MM.1S (cell line): ENCODE data around the gene CST9L.

ENCODE experiments used
- DNase-seq: peaks from one replicate; pipeline ENCODE4 v3.0.0-alpha.2; 2015
- H2AFZ ChIP-seq: fragments of 300-600 bp; sonication (generic); 2 replicates; pipeline ENCODE4 v1.6.0; 2016; ENCODE audit warnings: antibody characterized with exemption, low read length
- H3F3A ChIP-seq: fragments of 300-600 bp; sonication (generic); 2 replicates; pipeline ENCODE4 v1.6.1; 2016; ENCODE audit warnings: mild to moderate bottlenecking, antibody characterized with exemption, low read length, moderate library complexity, mixed read lengths; ENCODE audit not compliant: insufficient read depth
- H3K27ac ChIP-seq: fragments of 300-600 bp; sonication (generic); 2 replicates; pipeline ENCODE4 v1.5.1; 2016; ENCODE audit warnings: mild to moderate bottlenecking, low read length
- H3K27me3 ChIP-seq: fragments of 300-600 bp; sonication (generic); replicated peaks from 2 replicates; pipeline ENCODE4 v1.6.0; 2016; ENCODE audit warnings: low read length; ENCODE audit not compliant: insufficient read depth
- H3K36me3 ChIP-seq: fragments of 300-600 bp; sonication (generic); replicated peaks from 2 replicates; pipeline ENCODE4 v1.6.1; 2016; ENCODE audit warnings: mild to moderate bottlenecking, low read length, mixed read lengths; ENCODE audit not compliant: insufficient read depth
- H3K4me1 ChIP-seq: fragments of 300-600 bp; sonication (generic); 2 replicates; pipeline ENCODE4 v1.6.1; 2016; ENCODE audit warnings: low read length, mixed read lengths
- H3K4me2 ChIP-seq: fragments of 300-600 bp; sonication (generic); 2 replicates; pipeline ENCODE4 v1.6.0; 2016; ENCODE audit warnings: low read depth, low read length
- H3K4me3 ChIP-seq: fragments of 300-600 bp; sonication (generic); 2 replicates; pipeline ENCODE4 v1.5.1; 2016; ENCODE audit warnings: low read length, mixed read lengths
- H3K79me2 ChIP-seq: fragments of 300-600 bp; sonication (generic); 2 replicates; pipeline ENCODE4 v1.6.1; 2016; ENCODE audit warnings: mixed run types, low read length, mixed read lengths
- H3K9ac ChIP-seq: fragments of 300-600 bp; sonication (generic); 2 replicates; pipeline ENCODE4 v1.6.1; 2016; ENCODE audit warnings: low read length, mixed read lengths
- H3K9me2 ChIP-seq: fragments of 300-600 bp; sonication (generic); replicated peaks from 2 replicates; pipeline ENCODE4 v1.6.1; 2016; ENCODE audit warnings: mild to moderate bottlenecking, low read length, mixed read lengths; ENCODE audit not compliant: insufficient read depth
- H3K9me3 ChIP-seq: fragments of 300-600 bp; sonication (generic); replicated peaks from 2 replicates; pipeline ENCODE4 v1.6.1; 2016; ENCODE audit warnings: mild to moderate bottlenecking, low read length, mixed read lengths; ENCODE audit not compliant: insufficient read depth
- H4K20me1 ChIP-seq: fragments of 300-600 bp; sonication (generic); 2 replicates; pipeline ENCODE4 v1.6.1; 2016; ENCODE audit warnings: mild to moderate bottlenecking, low read length, moderate library complexity, mixed read lengths; ENCODE audit not compliant: insufficient read depth
- CTCF ChIP-seq: fragments of 300-600 bp; sonication (generic); IDR thresholded peaks from 2 replicates; pipeline ENCODE4 v1.5.1; 2016; ENCODE audit warnings: antibody characterized with exemption, low read length, mixed read lengths
- EZH2 ChIP-seq: fragments of 300-600 bp; sonication (generic); optimal IDR thresholded peaks from 2 replicates; pipeline ENCODE3; 2017; ENCODE audit warnings: low read depth, mild to moderate bottlenecking, antibody characterized with exemption, low read length, mixed read lengths
- EZH2phosphoT487 ChIP-seq: fragments of 300-600 bp; sonication (generic); IDR thresholded peaks from 2 replicates; pipeline ENCODE4 v1.6.1; 2018; ENCODE audit warnings: antibody characterized with exemption, low read length

CST9L gene

GRCh38 chr20:23530937-23531567 lies 37.2 kb downstream of the CST9L start:
- no peaks in the 10 kb centered on the region for H3K9me2 ChIP-seq
- H3F3A ChIP-seq = peaks cover 8% of the 10 kb centered on the region; the same call in 1 of the 2 replicates
- H2AFZ ChIP-seq = 0 out of 2 replicates have a peak overlapping the region, but pooled peaks have one; percentile 4
- no peak overlapping the region for H3K9ac ChIP-seq
- H3K4me3 ChIP-seq = no peak overlapping the region
- no peaks in the 10 kb centered on the region for H4K20me1 ChIP-seq
- H3K79me2 ChIP-seq = no peaks in the 10 kb centered on the region
- peaks cover 18% of the 10 kb centered on the region for H3K4me1 ChIP-seq
- no peaks in the 10 kb centered on the region for H3K9me3 ChIP-seq
- TF ChIP-seq EZH2 = no peak
- no peak for TF ChIP-seq EZH2phosphoT487
- TF ChIP-seq CTCF = no peak
- H3K4me2 ChIP-seq = peak overlapping the region; percentile 31; the same call in 1 of the 2 replicates
- peak overlapping the region; percentile 38; the same call in 1 of the 2 replicates for H3K27ac ChIP-seq
- H3K27me3 ChIP-seq = no peaks in the 10 kb centered on the region
- H3K36me3 ChIP-seq = no peaks in the 10 kb centered on the region
- DNase-seq = peak; percentile 39

GRCh38 chr20:23528867-23529431 lies 39.3 kb downstream of the CST9L start:
- Histone ChIP-seq H3K4me3 (no peak overlapping the region), H3K4me1 (peaks cover 18% of the 10 kb centered on the region), H3K36me3 (no peaks in the 10 kb centered on the region), H3K4me2 (no peak overlapping the region), H3K27ac (no peak overlapping the region), H3F3A (peaks cover 8% of the 10 kb centered on the region; the same call in 1 of the 2 replicates), H3K9me3 (no peaks in the 10 kb centered on the region), H3K27me3 (no peaks in the 10 kb centered on the region), H4K20me1 (no peaks in the 10 kb centered on the region), H3K9ac (no peak overlapping the region), H3K9me2 (no peaks in the 10 kb centered on the region), H2AFZ (no peak overlapping the region), H3K79me2 (no peaks in the 10 kb centered on the region)
- TF ChIP-seq EZH2phosphoT487 (no peak), EZH2 (no peak), CTCF (no peak)
- no peak for DNase-seq

GRCh38 chr20:23526850-23527249 lies 41.4 kb downstream of the CST9L start:
- Histone ChIP-seq H3K79me2 (no peaks in the 10 kb centered on the region), H3K4me3 (no peak overlapping the region), H3K36me3 (no peaks in the 10 kb centered on the region), H3K4me2 (no peak overlapping the region), H3F3A (peaks cover 8% of the 10 kb centered on the region; the same call in 1 of the 2 replicates), H3K4me1 (peaks cover 17% of the 10 kb centered on the region), H2AFZ (no peak overlapping the region), H3K9me3 (no peaks in the 10 kb centered on the region), H3K27me3 (no peaks in the 10 kb centered on the region), H3K9ac (no peak overlapping the region), H3K27ac (no peak overlapping the region), H4K20me1 (no peaks in the 10 kb centered on the region), H3K9me2 (no peaks in the 10 kb centered on the region)
- peak; percentile 28 for DNase-seq
- peak; percentile 17; the same call in 1 of the 2 replicates for TF ChIP-seq CTCF
- TF ChIP-seq EZH2 = no peak
- TF ChIP-seq EZH2phosphoT487 = no peak
